Measurements from ENCODE around the gene GTSE1.

GRCh38 chr22:46319319-46319718 lies 22.6 kb downstream of the GTSE1 start:
- TF ChIP-seq CTCF (optimal IDR thresholded peaks at IDR 0.05 in 1 of 3, IDR thresholded peaks at IDR 0.05 in 1 of 3, conservative IDR thresholded peaks at IDR 0.05 in 1 of 3; ENCODE audit: extremely low read depth in 1 of 3, insufficient read depth in 2 of 3, low read length in 3 of 3) (no peak), EZH2 (IDR thresholded peaks at IDR 0.05; ENCODE audit: low read length) (no peak)
